Skeletal muscle tissue (tissue), 4 donors: ENCODE results near the gene CHIC2. TPM values are rescaled to one million over a fixed set of nuclear protein-coding genes. Genes with fewer than 3 reads are reported as not detected.
"Not testable (repeated sequence)": the region's sequence is repeated elsewhere in the genome, so short reads cannot be mapped to it uniquely, and the experiment has no call there.

ENCODE experiments used
- H3K27ac ChIP-seq: one replicate; pipeline ENCODE4 v1.7.0; 2013; ENCODE audit warnings: mild to moderate bottlenecking, low read depth, low read length, inconsistent platforms
- H3K27me3 ChIP-seq, 3 donors: one replicate each; pipeline ENCODE4 v1.7.0; 2013; ENCODE audit warnings: low read length in 3 of 3; ENCODE audit not compliant: control insufficient read depth in 3 of 3, insufficient read depth in 3 of 3
- H3K36me3 ChIP-seq, 3 donors: one replicate each; pipeline ENCODE4 v1.7.0; 2013; ENCODE audit warnings: low read length in 3 of 3; ENCODE audit not compliant: control insufficient read depth in 3 of 3, insufficient read depth in 3 of 3
- H3K4me1 ChIP-seq, 3 donors: one replicate each; pipeline ENCODE4 v1.7.0; 2013; ENCODE audit warnings: low read length in 3 of 3, mild to moderate bottlenecking in 3 of 3; ENCODE audit not compliant: control insufficient read depth in 3 of 3, insufficient read depth in 3 of 3
- H3K4me3 ChIP-seq, 3 donors: one replicate each; pipeline ENCODE4 v1.7.0; 2013; ENCODE audit warnings: low read length in 3 of 3
- H3K9ac ChIP-seq, 3 donors: one replicate each; pipeline ENCODE4 v1.7.0; 2013; ENCODE audit warnings: low read length in 3 of 3, mild to moderate bottlenecking in 3 of 3, moderate library complexity in 2 of 3, low read depth in 1 of 3
- H3K9me3 ChIP-seq, 3 donors: one replicate each; pipeline ENCODE4 v1.7.0; 2013; ENCODE audit warnings: low read length in 3 of 3; ENCODE audit not compliant: control insufficient read depth in 3 of 3
- total RNA-seq: library from RNA; depleted of rRNA; stranded (reverse); fragments of >200 nt; gene quantifications from one replicate; pipeline ENCODE4 v1.2.3, GENCODE V29; 2014
- donor health status: Osteomylitis.

CHIC2 gene
- total RNA-seq, result 24.5 TPM

- Histone ChIP-seq H3K27ac (peak within 1 kb of the TSS; percentile 94), H3K4me3 (peak within 1 kb of the TSS; percentile 91 to 94 (median 92)), H3K9me3 (no peaks in the 10 kb centered on the region), H3K27me3 (no peaks in the 10 kb centered on the region), H3K9ac (peak within 1 kb of the TSS; percentile 91 to 94 (median 94)), H3K36me3 (no peaks in the 10 kb centered on the region), H3K4me1 (peaks cover 24 to 39% (median 27%) of the 10 kb centered on the region in 3 donors)
Observed at GRCh38 chr4:54064317-54065111, at the start of gene CHIC2. Gene CHIC2, minus strand, starts transcription at chr4:54064605. Its CDS starts 305 bp downstream, at chr4:54064300.

GRCh38 chr4:54113206-54113605, 48.8 kb upstream of the CHIC2 start:
- H3K4me3 ChIP-seq, H3K27ac ChIP-seq, H3K4me1 ChIP-seq, H3K36me3 ChIP-seq, H3K9ac ChIP-seq, H3K9me3 ChIP-seq: not testable (repeated sequence)
- H3K27me3 ChIP-seq, result peaks cover 26 to 36% (median 28%) of the 10 kb centered on the region in 3 donors

GRCh38 chr4:54110019-54110416, 45.6 kb upstream of the CHIC2 start:
- H3K9me3 ChIP-seq, result no peaks in the 10 kb centered on the region
- no peaks in the 10 kb centered on the region for H3K36me3 ChIP-seq
- H3K4me3 ChIP-seq, result peak overlapping the region in 2 of 3 donors; percentile 32 to 60
- no peak overlapping the region for H3K27ac ChIP-seq
- no peak overlapping the region for H3K9ac ChIP-seq
- H3K4me1 ChIP-seq, result peaks cover 5 to 10% (median 6%) of the 10 kb centered on the region in 3 donors
- H3K27me3 ChIP-seq, result peaks cover 45 to 59% (median 49%) of the 10 kb centered on the region in 3 donors

GRCh38 chr4:54109241-54110018, 45.0 kb upstream of the CHIC2 start:
- H3K9me3 ChIP-seq, result no peaks in the 10 kb centered on the region
- H3K4me1 ChIP-seq, result peaks cover 5 to 10% (median 6%) of the 10 kb centered on the region in 3 donors
- no peak overlapping the region for H3K27ac ChIP-seq
- H3K27me3 ChIP-seq, result peaks cover 47 to 65% (median 53%) of the 10 kb centered on the region in 3 donors
- peak overlapping the region; percentile 30 to 60 (median 32) for H3K4me3 ChIP-seq
- no peaks in the 10 kb centered on the region for H3K36me3 ChIP-seq
- no peak overlapping the region for H3K9ac ChIP-seq

- no peaks in the 10 kb centered on the region for H3K9me3 ChIP-seq
- peaks cover 15 to 20% (median 17%) of the 10 kb centered on the region in 3 donors for H3K4me1 ChIP-seq
- no peak overlapping the region for H3K27ac ChIP-seq
- no peaks in the 10 kb centered on the region for H3K36me3 ChIP-seq
- peaks cover 58 to 72% (median 66%) of the 10 kb centered on the region in 3 donors for H3K27me3 ChIP-seq
- H3K9ac ChIP-seq, result no peak overlapping the region
- no peak overlapping the region for H3K4me3 ChIP-seq
Observed at GRCh38 chr4:54107951-54108748, 43.7 kb upstream of the CHIC2 start.

- Histone ChIP-seq H3K4me3 (no peak overlapping the region), H3K27me3 (peaks cover 78 to 85% (median 81%) of the 10 kb centered on the region in 3 donors), H3K27ac (no peak overlapping the region), H3K4me1 (peaks cover 33 to 35% (median 34%) of the 10 kb centered on the region in 3 donors), H3K9me3 (no peaks in the 10 kb centered on the region), H3K36me3 (no peaks in the 10 kb centered on the region), H3K9ac (no peak overlapping the region)
Observed at GRCh38 chr4:54104907-54105306, 40.5 kb upstream of the CHIC2 start.

GRCh38 chr4:54103190-54103574, 38.8 kb upstream of the CHIC2 start:
- Histone ChIP-seq H3K4me1 (peaks cover 23 to 34% (median 34%) of the 10 kb centered on the region in 3 donors), H3K36me3 (no peaks in the 10 kb centered on the region), H3K27me3 (peaks cover 78 to 86% (median 82%) of the 10 kb centered on the region in 3 donors), H3K4me3 (peak overlapping the region in 2 of 3 donors; percentile 57 to 63), H3K9ac (peak overlapping the region in 1 of 3 donors; percentile 60), H3K27ac (no peak overlapping the region), H3K9me3 (no peaks in the 10 kb centered on the region)

GRCh38 chr4:54102531-54103106, 38.2 kb upstream of the CHIC2 start:
- no peaks in the 10 kb centered on the region for H3K36me3 ChIP-seq
- no peak overlapping the region for H3K27ac ChIP-seq
- H3K4me1 ChIP-seq, result peaks cover 23 to 34% (median 34%) of the 10 kb centered on the region in 3 donors
- H3K9ac ChIP-seq, result no peak overlapping the region
- no peak overlapping the region for H3K4me3 ChIP-seq
- H3K9me3 ChIP-seq, result no peaks in the 10 kb centered on the region
- peaks cover 78 to 87% (median 85%) of the 10 kb centered on the region in 3 donors for H3K27me3 ChIP-seq
